GM12878 (cell line): Measurements from ENCODE around the gene LTBP2. TPM values are rescaled to one million over a fixed set of nuclear protein-coding genes. Genes with fewer than 3 reads are reported as not detected.

Experiments
- ATAC-seq: fragments of 200-7000 bp; cut with Tn5 transposase; 3 replicates; pipeline ENCODE4 v1.9.1; 2020; ENCODE audit warnings: mild to moderate bottlenecking, moderate library complexity
- BruUV-seq: library from RNA; stranded (reverse); fragments of 400-500 nt; replicated peaks from 2 replicates; lab custom pipeline; 2021; lab: Mats Ljungman, UMichigan
- CTCF ChIA-PET: fragments of 300-600 bp; sonication (Branson Sonifier 250); formaldehyde crosslinking; extraction: SDS; loops from one replicate; lab custom pipeline; 2021; ENCODE audit warnings: inconsistent platforms; lab: Yijun Ruan, JAX
- POLR2A ChIA-PET: fragments of 350-600 bp; formaldehyde crosslinking; extraction: SDS; loops from one replicate; lab custom pipeline; 2021; ENCODE audit warnings: inconsistent platforms; lab: Charles Lee
- RAD21 ChIA-PET: fragments of 300-600 bp; sonication (Branson Sonifier 250); formaldehyde crosslinking; loops from one replicate; lab custom pipeline; 2023; ENCODE audit warnings: antibody characterized with exemption; ENCODE audit not compliant: unreplicated experiment; lab: Charles Lee
- SMC1A ChIA-PET: fragments of 300-600 bp; sonication (Branson Sonifier 250); formaldehyde crosslinking; loops from one replicate; lab custom pipeline; 2023; ENCODE audit not compliant: unreplicated experiment, uncharacterized antibody; lab: Charles Lee
- DNase-seq: peaks from one replicate; pipeline ENCODE4 v3.0.0-alpha.2; 2011; ENCODE audit warnings: low read depth, low spot score
- FAIRE-seq: peaks from 3 replicates; lab custom pipeline; 2011; peaks lifted over from hg19 to GRCh38; lab: Jason Lieb, UNC
- H2AFZ ChIP-seq: 2 replicates; pipeline ENCODE4 v1.6.0; 2011; ENCODE audit warnings: low read depth, low read length, control low read depth; ENCODE audit not compliant: control insufficient read depth
- H3K27ac ChIP-seq: 2 replicates; pipeline ENCODE4 v1.5.1; 2011; ENCODE audit warnings: control low read depth; ENCODE audit not compliant: control insufficient read depth, insufficient read depth
- H3K27me3 ChIP-seq, 2 experiments: replicated peaks in 1 of 2; 2 replicates each; pipeline versions ENCODE4 v1.6.0 to v1.6.1; 2011; ENCODE audit warnings: low read length in 1 of 2; ENCODE audit not compliant: control insufficient read depth in 2 of 2, insufficient read depth in 2 of 2
- H3K36me3 ChIP-seq, 2 experiments: 2 replicates each; pipeline ENCODE4 v1.5.1; 2011; ENCODE audit warnings: low read length in 1 of 2; ENCODE audit not compliant: control insufficient read depth in 2 of 2, insufficient read depth in 2 of 2
- H3K4me1 ChIP-seq: 2 replicates; pipeline ENCODE4 v1.6.1; 2011; ENCODE audit warnings: mild to moderate bottlenecking, low read length, moderate library complexity, mixed read lengths; ENCODE audit not compliant: control insufficient read depth, insufficient read depth
- H3K4me2 ChIP-seq: 2 replicates; pipeline ENCODE4 v1.6.0; 2011; ENCODE audit warnings: control low read depth; ENCODE audit not compliant: control insufficient read depth, insufficient read depth
- H3K4me3 ChIP-seq: fragments of 200-600 bp; sonication (generic); 2 replicates; pipeline ENCODE4 v1.5.1; 2016
- H3K79me2 ChIP-seq: 2 replicates; pipeline ENCODE4 v1.6.0; 2011; ENCODE audit warnings: low read length; ENCODE audit not compliant: control insufficient read depth, insufficient read depth
- H3K9ac ChIP-seq: 2 replicates; pipeline ENCODE4 v1.8.0; 2011; ENCODE audit warnings: low read length, control low read depth, mixed read lengths; ENCODE audit not compliant: control insufficient read depth, insufficient read depth
- H3K9me3 ChIP-seq: replicated peaks from 3 replicates; pipeline ENCODE4 v1.5.1; 2011; ENCODE audit warnings: mild to moderate bottlenecking, low read length; ENCODE audit not compliant: control insufficient read depth, insufficient read depth
- H4K20me1 ChIP-seq: 2 replicates; pipeline ENCODE4 v1.6.0; 2011; ENCODE audit not compliant: control insufficient read depth, insufficient read depth
- CHD1 ChIP-seq: IDR thresholded peaks from 2 replicates; pipeline ENCODE4 v1.6.1; 2012; ENCODE audit warnings: low read depth, low read length, improper control_type of control experiment
- ELK1 ChIP-seq: IDR thresholded peaks from 2 replicates; pipeline ENCODE4 v1.6.1; 2012; ENCODE audit warnings: low read depth, low read length, improper control_type of control experiment
- ETV6 ChIP-seq, 2 experiments: fragments of 450-650 bp in 1 of 2; IDR thresholded peaks in 1 of 2; conservative IDR thresholded peaks in 1 of 2; 2 replicates each; pipeline ENCODE4 v1.6.1; 2014; ENCODE audit warnings: antibody characterized with exemption in 1 of 2, borderline replicate concordance in 1 of 2, low read depth in 1 of 2, mild to moderate bottlenecking in 1 of 2, moderate library complexity in 1 of 2
- IKZF2 ChIP-seq, 2 experiments: fragments of 450-650 bp; IDR thresholded peaks; 2 replicates each; pipeline ENCODE4 v1.6.1; 2017; ENCODE audit warnings: mild to moderate bottlenecking in 2 of 2, moderate library complexity in 2 of 2
- JUNB ChIP-seq: IDR thresholded peaks from 2 replicates; pipeline ENCODE4 v1.6.1; 2016; ENCODE audit warnings: antibody characterized with exemption, mild to moderate bottlenecking
- KDM1A ChIP-seq: fragments of 200-600 bp; sonication (generic); IDR thresholded peaks from 2 replicates; pipeline ENCODE4 v1.6.1; 2016; ENCODE audit warnings: borderline replicate concordance
- MXI1 ChIP-seq: fragments of 150-350 bp; IDR thresholded peaks from 2 replicates; pipeline ENCODE4 v1.6.1; 2011; ENCODE audit warnings: low read depth, mild to moderate bottlenecking, inconsistent platforms, low read length, improper control_type of control experiment
- NBN ChIP-seq: fragments of 450-650 bp; IDR thresholded peaks from 2 replicates; pipeline ENCODE4 v1.6.1; 2016
- REST ChIP-seq: IDR thresholded peaks from 2 replicates; pipeline ENCODE4 v1.6.1; 2012; ENCODE audit warnings: mild to moderate bottlenecking, low read depth, low read length
- TBL1XR1 ChIP-seq: IDR thresholded peaks from 2 replicates; pipeline ENCODE4 v1.6.1; 2012; ENCODE audit warnings: low read depth, low read length, improper control_type of control experiment
- TCF3 ChIP-seq: IDR thresholded peaks from 2 replicates; pipeline ENCODE4 v1.6.1; 2012; ENCODE audit warnings: low read depth, mild to moderate bottlenecking, low read length, borderline replicate concordance; ENCODE audit not compliant: insufficient read depth
- YY1 ChIP-seq: IDR thresholded peaks from 2 replicates; pipeline ENCODE4 v1.6.1; 2011; ENCODE audit warnings: low read depth, mild to moderate bottlenecking, low read length
- ZNF622 ChIP-seq: fragments of 450-650 bp; IDR thresholded peaks from 2 replicates; pipeline ENCODE4 v1.6.1; 2017; ENCODE audit warnings: mild to moderate bottlenecking, inconsistent platforms
- WGBS: methylation state at CpG from one replicate; pipeline ENCODE4 v1.1.6; 2016; ENCODE audit warnings: low lambda C conversion rate; ENCODE audit not compliant: insufficient replicate concordance, insufficient coverage; ENCODE audit errors: missing lambda C conversion rate; 5-methylcytosine and 5-hydroxymethylcytosine counted together
- in situ Hi-C: fragments of 300-500 bp; cut with MboI; formaldehyde crosslinking; loops from 9 replicates; pipeline ENCODE4 v1.14.3; 2018; ENCODE audit warnings: mixed read lengths
- intact Hi-C: fragments of 100-400 bp; cut with micrococcal nuclease; formaldehyde crosslinking; loops from one replicate; pipeline ENCODE4 v1.14.2; 2022; ENCODE audit not compliant: unreplicated experiment
- polyA plus RNA-seq, 11 experiments: library from polyadenylated mRNA; depleted of rRNA in 4 of 11; unstranded in 6 of 11; stranded (reverse) in 5 of 11; fragments of >200 nt; fragmentation: Nextera tagmentation in 4 of 11; fragmentation: Illumina TruSeq in 1 of 11; extraction: Ambion mirVana in 4 of 11; extraction: Trizol in 1 of 11; gene quantifications; 1 replicate in 1 of 11; 2 replicates in 10 of 11; pipeline versions ENCODE4 v1.2.1 to v1.2.3, GENCODE V29; 2011 to 2016; ENCODE audit warnings: inconsistent platforms in 2 of 11, missing spikeins in 2 of 11, low read depth in 1 of 11
- total RNA-seq, 4 experiments: library from RNA; depleted of rRNA in 3 of 4; stranded (reverse); fragments of >200 nt in 3 of 4; fragmentation: Illumina TruSeq in 1 of 4; extraction: Trizol in 1 of 4; gene quantifications; 2 replicates each; pipeline versions ENCODE4 v1.2.1 to v1.2.3, GENCODE V29; 2013 to 2021

Gene LTBP2
- total and polyA plus RNA-seq, 10 of the 15 experiments (the other 5 are each of a cell fraction or from before 2014, with no cell fraction given) = 0.03 to 0.23 (median 0.06) TPM; not detected in 1

GRCh38 chr14:74575936-74576335 lies 36.1 kb downstream of the LTBP2 start:
- H3K4me2 ChIP-seq = no peak overlapping the region
- intact Hi-C loops = no loop called here
- SMC1A ChIA-PET = interaction anchor here (2.3 kb wide), 1 partner anchor 33 kb away, joined by 4 read pairs; no protein-coding TSS in a partner anchor
- no peak for ATAC-seq
- no peak for DNase-seq
- no peaks in the 10 kb centered on the region for H3K36me3 ChIP-seq
- no peak overlapping the region for H2AFZ ChIP-seq
- POLR2A ChIA-PET = no interaction called here
- TF ChIP-seq CHD1 (no peak), TCF3 (no peak), MXI1 (no peak), TBL1XR1 (no peak), NBN (no peak), ZNF622 (no peak), KDM1A (no peak), ETV6 (conservative IDR thresholded peaks at IDR 0.05 in 1 of 2, IDR thresholded peaks at IDR 0.05 in 1 of 2; ENCODE audit: borderline replicate concordance in 1 of 2, low read depth in 1 of 2) (no peak)
- TF ChIP-seq, all 136 proteins: peak for 0
- H3K9ac ChIP-seq = no peak overlapping the region
- H3K27me3 ChIP-seq = no peaks in the 10 kb centered on the region; a peak in 1 of 4 replicates
- H3K4me1 ChIP-seq = no peaks in the 10 kb centered on the region
- RAD21 ChIA-PET = no interaction called here
- no peak overlapping the region for H3K4me3 ChIP-seq
- 17% methylated on average over 3 of the region's 3 CpGs for whole genome bisulfite sequencing
- H3K79me2 ChIP-seq = no peaks in the 10 kb centered on the region
- BruUV-seq = no TSS peak
- FAIRE-seq = no peak
- CTCF ChIA-PET = no interaction called here
- H3K9me3 ChIP-seq = no peaks in the 10 kb centered on the region
- in situ Hi-C loops = no loop called here
- H4K20me1 ChIP-seq = no peaks in the 10 kb centered on the region
- H3K27ac ChIP-seq = no peak overlapping the region

- Histone ChIP-seq H3K4me1 (no peaks in the 10 kb centered on the region), H3K27ac (no peak overlapping the region), H3K4me3 (no peak overlapping the region), H3K27me3 (no peaks in the 10 kb centered on the region; a peak in 1 of 4 replicates), H3K9ac (no peak overlapping the region), H3K9me3 (no peaks in the 10 kb centered on the region), H2AFZ (no peak overlapping the region), H3K36me3 (no peaks in the 10 kb centered on the region), H4K20me1 (no peaks in the 10 kb centered on the region), H3K79me2 (no peaks in the 10 kb centered on the region), H3K4me2 (no peak overlapping the region)
- RAD21 ChIA-PET = interaction anchor here (0.6 kb wide), 1 partner anchor 16 kb away, joined by 3 read pairs; no protein-coding TSS in a partner anchor
- no peak for ATAC-seq
- DNase-seq = no peak
- no peak for FAIRE-seq
- SMC1A ChIA-PET = interaction anchor here (2.3 kb wide), 1 partner anchor 33 kb away, joined by 4 read pairs; no protein-coding TSS in a partner anchor
- CTCF ChIA-PET = interaction anchor here (1.0 kb wide), 1 partner anchor 39 kb away, joined by 4 read pairs; no protein-coding TSS in a partner anchor
- BruUV-seq = no TSS peak
- 15% methylated on average over 2 of the region's 2 CpGs for WGBS
- in situ Hi-C loops (no loop called here), intact Hi-C loops (no loop called here)
- POLR2A ChIA-PET = no interaction called here
- TF ChIP-seq REST (no peak), YY1 (no peak), NBN (no peak), ELK1 (no peak), JUNB (no peak), IKZF2 (IDR thresholded peaks at IDR 0.05) (no peak)
Measured at GRCh38 chr14:74575507-74575906, 36.5 kb downstream of the LTBP2 start.
